ENCODE results near the gene SLITRK5. TPM values are rescaled to one million over a fixed set of nuclear protein-coding genes. Genes with fewer than 3 reads are reported as not detected.

Gene SLITRK5
- total RNA-seq, 1 experiment from 2014 or later = 0.11 TPM

DNA sequence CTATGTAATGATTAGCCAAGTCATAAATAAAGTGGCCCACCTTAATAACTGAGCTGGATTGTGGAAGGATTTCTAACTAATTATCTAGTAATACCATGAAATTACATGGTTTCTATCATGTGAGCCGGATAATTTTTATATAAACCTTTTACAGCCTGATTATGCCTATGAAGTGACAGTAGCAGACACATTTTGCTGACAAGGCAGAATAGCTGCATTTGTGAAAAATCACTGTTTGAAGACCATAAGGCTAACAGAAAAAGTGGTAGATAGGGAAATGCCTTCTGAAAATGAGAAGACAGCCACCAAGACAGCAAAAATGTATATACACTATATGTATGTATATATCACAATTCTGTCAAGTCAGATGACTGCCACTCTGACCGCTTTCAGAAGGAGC, 27.1 kb downstream of the SLITRK5 start:
- DNase-seq (ENCODE audit: low read depth) = no peak

DNA sequence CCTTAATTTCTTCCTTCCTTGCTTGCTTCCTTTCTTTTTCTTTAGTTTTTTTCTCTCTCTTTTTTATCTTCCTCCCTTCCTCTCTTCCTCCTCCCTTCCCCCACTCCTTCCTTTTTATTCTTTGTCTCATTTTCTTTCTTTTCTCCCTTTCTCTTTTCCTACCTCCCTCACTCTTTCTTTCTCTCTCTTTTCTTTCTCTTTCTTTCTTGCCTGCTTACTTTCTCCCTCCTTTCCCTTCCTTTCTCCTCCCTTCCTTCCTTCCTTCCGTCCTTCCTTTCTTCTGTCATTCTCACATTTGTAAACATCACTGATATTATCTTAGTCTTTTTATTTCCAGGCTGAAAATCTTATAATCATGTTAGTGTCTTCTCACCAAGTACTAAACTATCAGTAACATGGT, 38.8 kb downstream of the SLITRK5 start:
- no peak for DNase-seq (ENCODE audit: low read depth)

DNA sequence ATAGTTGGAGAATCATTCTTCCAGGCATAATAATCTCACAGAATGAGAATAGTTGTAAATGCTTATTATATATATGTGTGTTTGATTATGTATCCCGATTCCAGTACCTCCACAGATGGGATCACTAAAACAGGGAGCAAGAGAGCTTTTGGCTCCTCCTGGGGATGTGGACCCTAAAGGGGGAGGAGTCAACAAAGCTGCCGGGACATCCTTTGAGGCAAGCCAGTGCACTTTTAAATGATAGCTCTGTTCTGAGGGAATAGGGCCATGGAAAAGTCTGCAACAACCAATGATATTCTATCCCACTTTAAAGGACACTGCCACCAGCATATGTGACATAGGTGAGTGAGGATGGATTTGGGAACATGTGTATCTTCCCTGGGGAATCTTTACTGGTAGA, 40.8 kb downstream of the SLITRK5 start:
- DNase-seq (ENCODE audit: low read depth) = no peak

Data from LHCN-M2 (cell line).